ENCODE results near the gene VPS25. TPM values are rescaled to one million over a fixed set of nuclear protein-coding genes. Genes with fewer than 3 reads are reported as not detected.

VPS25 gene
- total RNA-seq, 2 donors from 2014 or later = 17.8 to 23.9 TPM

DNA sequence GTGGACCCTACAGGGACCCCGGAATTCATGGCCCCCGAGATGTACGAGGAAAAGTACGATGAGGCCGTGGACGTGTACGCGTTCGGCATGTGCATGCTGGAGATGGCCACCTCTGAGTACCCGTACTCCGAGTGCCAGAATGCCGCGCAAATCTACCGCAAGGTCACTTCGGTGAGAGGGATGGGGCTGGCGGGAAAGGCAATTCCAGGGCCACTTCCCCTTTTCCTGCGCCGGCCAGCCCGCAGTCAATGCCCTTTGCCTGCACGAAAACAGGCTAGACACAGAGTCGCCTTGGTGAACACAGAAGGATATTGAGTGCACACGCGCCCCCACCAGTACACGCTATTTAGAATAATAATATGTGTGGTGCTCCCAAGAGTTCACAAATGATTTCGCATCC, 11.2 kb downstream of the VPS25 start:
- Histone ChIP-seq H3K4me1 (peaks cover 28% of the 10 kb centered on the region), H3K4me3 (no peak overlapping the region), H3K36me3 (replicated peaks in 1 of 2; ENCODE audit: insufficient read depth in 1 of 2, low read depth in 2 of 2) (no peaks in the 10 kb centered on the region), H3K27me3 (peaks cover 0 to 32% of the 10 kb centered on the region in 2 donors), H3K27ac (no peak overlapping the region), H3K9me3 (no peaks in the 10 kb centered on the region)
- no peak for ATAC-seq
- no peak for DNase-seq
- TF ChIP-seq POLR2A (IDR thresholded peaks at IDR 0.05) = no peak
- TF ChIP-seq, protein P1, sequence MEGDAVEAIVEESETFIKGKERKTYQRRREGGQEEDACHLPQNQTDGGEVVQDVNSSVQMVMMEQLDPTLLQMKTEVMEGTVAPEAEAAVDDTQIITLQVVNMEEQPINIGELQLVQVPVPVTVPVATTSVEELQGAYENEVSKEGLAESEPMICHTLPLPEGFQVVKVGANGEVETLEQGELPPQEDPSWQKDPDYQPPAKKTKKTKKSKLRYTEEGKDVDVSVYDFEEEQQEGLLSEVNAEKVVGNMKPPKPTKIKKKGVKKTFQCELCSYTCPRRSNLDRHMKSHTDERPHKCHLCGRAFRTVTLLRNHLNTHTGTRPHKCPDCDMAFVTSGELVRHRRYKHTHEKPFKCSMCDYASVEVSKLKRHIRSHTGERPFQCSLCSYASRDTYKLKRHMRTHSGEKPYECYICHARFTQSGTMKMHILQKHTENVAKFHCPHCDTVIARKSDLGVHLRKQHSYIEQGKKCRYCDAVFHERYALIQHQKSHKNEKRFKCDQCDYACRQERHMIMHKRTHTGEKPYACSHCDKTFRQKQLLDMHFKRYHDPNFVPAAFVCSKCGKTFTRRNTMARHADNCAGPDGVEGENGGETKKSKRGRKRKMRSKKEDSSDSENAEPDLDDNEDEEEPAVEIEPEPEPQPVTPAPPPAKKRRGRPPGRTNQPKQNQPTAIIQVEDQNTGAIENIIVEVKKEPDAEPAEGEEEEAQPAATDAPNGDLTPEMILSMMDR (IDR thresholded peaks at IDR 0.05) = no peak
- intact Hi-C loops (cut with DNase I) = no loop called here
- WGBS, 2 donors = 16 to 21% methylated on average over 7 to 25 of the region's 25 CpGs

DNA sequence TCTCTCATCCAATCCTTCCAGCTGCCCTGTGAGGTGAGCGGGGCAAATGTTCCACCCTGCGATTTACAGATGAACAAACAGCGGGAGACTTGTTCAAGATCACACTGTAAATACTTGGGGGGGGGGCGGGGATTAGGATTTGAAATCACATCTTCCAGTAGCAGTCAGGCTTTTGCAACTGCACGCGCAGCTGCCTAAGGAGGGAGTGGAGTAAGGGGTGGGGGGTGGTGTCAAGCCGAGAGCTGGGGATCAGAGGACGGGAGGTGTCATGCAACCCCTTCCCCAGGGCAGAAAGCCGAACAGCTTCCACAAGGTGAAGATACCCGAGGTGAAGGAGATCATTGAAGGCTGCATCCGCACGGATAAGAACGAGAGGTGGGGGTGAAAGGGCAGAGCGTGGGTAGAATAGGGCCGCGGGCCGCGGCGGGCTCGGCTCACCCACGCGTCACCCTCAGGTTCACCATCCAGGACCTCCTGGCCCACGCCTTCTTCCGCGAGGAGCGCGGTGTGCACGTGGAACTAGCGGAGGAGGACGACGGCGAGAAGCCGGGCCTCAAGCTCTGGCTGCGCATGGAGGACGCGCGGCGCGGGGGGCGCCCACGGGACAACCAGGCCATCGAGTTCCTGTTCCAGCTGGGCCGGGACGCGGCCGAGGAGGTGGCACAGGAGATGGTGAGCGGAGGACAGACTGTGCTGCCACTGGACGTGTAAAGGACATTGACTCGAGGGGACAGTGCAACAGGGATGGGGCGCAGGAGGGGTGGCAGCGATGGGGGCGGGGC, 11.8 kb downstream of the VPS25 start:
- no peaks in the 10 kb centered on the region for H3K9me3 ChIP-seq
- H3K27me3 ChIP-seq = peaks cover 0 to 32% of the 10 kb centered on the region in 2 donors
- no peak overlapping the region for H3K4me3 ChIP-seq
- ATAC-seq (no peak), DNase-seq (no peak)
- H3K36me3 ChIP-seq (replicated peaks in 1 of 2; ENCODE audit: insufficient read depth in 1 of 2, low read depth in 2 of 2) = no peaks in the 10 kb centered on the region
- intact Hi-C loops (cut with DNase I) = no loop called here
- 25% methylated on average over 37 to 52 of the region's 52 CpGs for WGBS, 2 donors
- H3K27ac ChIP-seq = no peak overlapping the region
- peaks cover 25% of the 10 kb centered on the region for H3K4me1 ChIP-seq
- TF ChIP-seq, protein P1 (IDR thresholded peaks at IDR 0.05) = no peak
- TF ChIP-seq POLR2A (IDR thresholded peaks at IDR 0.05) = no peak

DNA sequence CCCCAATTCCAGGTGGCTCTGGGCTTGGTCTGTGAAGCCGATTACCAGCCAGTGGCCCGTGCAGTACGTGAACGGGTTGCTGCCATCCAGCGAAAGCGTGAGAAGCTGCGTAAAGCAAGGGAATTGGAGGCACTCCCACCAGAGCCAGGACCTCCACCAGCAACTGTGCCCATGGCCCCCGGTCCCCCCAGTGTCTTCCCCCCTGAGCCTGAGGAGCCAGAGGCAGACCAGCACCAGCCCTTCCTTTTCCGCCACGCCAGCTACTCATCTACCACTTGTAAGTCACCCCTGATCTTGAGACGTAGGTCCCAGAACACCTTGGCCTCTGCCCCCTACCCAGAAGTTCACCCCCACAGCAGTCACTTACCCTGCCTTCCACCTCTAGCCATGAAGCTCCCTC, 14.0 kb downstream of the VPS25 start:
- WGBS, 2 donors = 75 to 89% methylated on average over 3 to 11 of the region's 11 CpGs
- no peak overlapping the region for H3K4me3 ChIP-seq
- DNase-seq (no peak), ATAC-seq (no peak)
- H3K27ac ChIP-seq = no peak overlapping the region
- peaks cover 0 to 17% of the 10 kb centered on the region in 2 donors for H3K27me3 ChIP-seq
- H3K4me1 ChIP-seq = peaks cover 14% of the 10 kb centered on the region
- no peak for TF ChIP-seq POLR2A (IDR thresholded peaks at IDR 0.05)
- TF ChIP-seq, protein P1 (IDR thresholded peaks at IDR 0.05) = no peak
- no peaks in the 10 kb centered on the region for H3K36me3 ChIP-seq (replicated peaks in 1 of 2; ENCODE audit: insufficient read depth in 1 of 2, low read depth in 2 of 2)
- H3K9me3 ChIP-seq = no peaks in the 10 kb centered on the region
- intact Hi-C loops (cut with DNase I) = no loop called here

DNA sequence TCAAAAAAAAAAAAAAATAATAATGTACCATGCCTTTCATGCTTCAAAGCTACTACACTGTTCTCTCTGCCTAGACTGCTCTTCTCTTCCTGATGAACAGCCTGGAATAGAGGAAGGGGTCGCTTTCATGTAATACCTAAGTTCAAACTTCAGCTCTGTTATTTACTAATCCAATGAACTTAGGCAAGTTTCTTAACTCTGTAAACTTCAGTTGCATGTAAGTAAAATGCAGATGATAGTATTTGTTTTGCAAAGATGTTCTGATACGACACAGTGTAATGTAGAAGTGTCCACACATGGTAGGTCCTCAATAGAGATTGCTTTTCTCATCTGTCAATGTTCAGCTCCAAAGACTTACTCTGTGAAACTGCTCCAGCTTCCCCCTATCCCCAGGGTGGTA, 18.7 kb downstream of the VPS25 start:
- H3K9me3 ChIP-seq = no peaks in the 10 kb centered on the region
- WGBS, 2 donors = 54 to 67% methylated on average over 2 of the region's 2 CpGs
- H3K4me3 ChIP-seq = no peak overlapping the region
- ATAC-seq (no peak), DNase-seq (no peak)
- no peak overlapping the region for H3K27ac ChIP-seq
- no peaks in the 10 kb centered on the region for H3K36me3 ChIP-seq (replicated peaks in 1 of 2; ENCODE audit: insufficient read depth in 1 of 2, low read depth in 2 of 2)
- intact Hi-C loops (cut with DNase I) = no loop called here
- H3K27me3 ChIP-seq = no peaks in the 10 kb centered on the region
- no peak for TF ChIP-seq POLR2A (IDR thresholded peaks at IDR 0.05)
- TF ChIP-seq, protein P1 (IDR thresholded peaks at IDR 0.05) = no peak
- H3K4me1 ChIP-seq = peaks cover 21% of the 10 kb centered on the region

DNA sequence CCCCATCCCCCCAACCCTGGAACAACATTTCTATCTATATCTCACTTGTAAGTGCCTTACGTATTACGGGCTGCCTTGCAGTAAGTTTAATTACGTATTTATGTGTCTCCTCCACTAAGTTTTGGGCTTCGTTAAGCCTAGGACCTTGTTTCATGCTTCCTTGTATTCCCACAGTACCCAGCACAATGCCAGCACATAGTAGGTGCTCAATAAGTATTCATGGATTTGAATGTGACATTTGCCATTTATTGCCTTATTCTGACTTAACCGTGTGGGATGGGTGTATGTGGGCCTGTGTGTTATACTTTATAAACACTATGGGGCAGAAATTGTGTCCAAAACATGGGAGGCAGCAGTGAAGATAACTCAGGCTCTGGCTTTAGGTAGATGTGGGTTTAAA, 19.3 kb downstream of the VPS25 start:
- DNase-seq (no peak), ATAC-seq (no peak)
- no peaks in the 10 kb centered on the region for H3K36me3 ChIP-seq (replicated peaks in 1 of 2; ENCODE audit: insufficient read depth in 1 of 2, low read depth in 2 of 2)
- WGBS, 2 donors = 37 to 42% methylated on average over 5 of the region's 5 CpGs
- H3K27ac ChIP-seq = no peak overlapping the region
- H3K27me3 ChIP-seq = no peaks in the 10 kb centered on the region
- H3K4me3 ChIP-seq = no peak overlapping the region
- intact Hi-C loops (cut with DNase I) = no loop called here
- TF ChIP-seq, protein P1 (IDR thresholded peaks at IDR 0.05) = no peak
- TF ChIP-seq POLR2A (IDR thresholded peaks at IDR 0.05) = no peak
- no peaks in the 10 kb centered on the region for H3K9me3 ChIP-seq
- peaks cover 27% of the 10 kb centered on the region for H3K4me1 ChIP-seq

Data from body of pancreas (tissue), 4 donors.